IMR-90 (cell line): Measurements from ENCODE around the gene PELO. TPM values are rescaled to one million over a fixed set of nuclear protein-coding genes. Genes with fewer than 3 reads are reported as not detected.

ENCODE experiments used
- ATAC-seq: fragments of 200-7000 bp; cut with Tn5 transposase; 2 replicates; pipeline ENCODE4 v1.9.1; 2020; ENCODE audit warnings: low read depth, mild to moderate bottlenecking, moderate library complexity
- BruUV-seq: library from RNA; stranded (reverse); fragments of 400-500 nt; replicated peaks from 2 replicates; lab custom pipeline; 2021; lab: Mats Ljungman, UMichigan
- CTCF ChIA-PET: fragments of 300-600 bp; formaldehyde crosslinking; extraction: SDS; loops from one replicate; lab custom pipeline; 2021; ENCODE audit warnings: antibody characterized with exemption; lab: Yijun Ruan, JAX
- POLR2A ChIA-PET: fragments of 300-600 bp; sonication (Branson Sonifier 250); formaldehyde crosslinking; loops from one replicate; lab custom pipeline; 2022; ENCODE audit warnings: antibody characterized with exemption; ENCODE audit not compliant: unreplicated experiment; lab: Charles Lee
- DNase-seq: peaks from one replicate; pipeline ENCODE4 v3.0.0; 2013
- H2AFZ ChIP-seq: replicated peaks from 2 replicates; pipeline ENCODE3; 2013; ENCODE audit warnings: low read length, mild to moderate bottlenecking; ENCODE audit not compliant: poor library complexity
- H2AK5ac ChIP-seq: 2 replicates; pipeline ENCODE4 v1.6.1; 2013; ENCODE audit warnings: low read depth, low read length, inconsistent platforms
- H2AK9ac ChIP-seq: replicated peaks from 2 replicates; pipeline ENCODE3; 2013; ENCODE audit warnings: mild to moderate bottlenecking, low read depth, low read length, moderate library complexity; ENCODE audit not compliant: poor library complexity
- H2BK120ac ChIP-seq: 2 replicates; pipeline ENCODE4 v1.6.1; 2013; ENCODE audit warnings: low read depth, low read length, inconsistent platforms
- H2BK15ac ChIP-seq: 3 replicates; pipeline ENCODE4 v1.6.1; 2013; ENCODE audit warnings: low read depth, low read length, inconsistent platforms
- H2BK20ac ChIP-seq: 2 replicates; pipeline ENCODE4 v1.6.1; 2013; ENCODE audit warnings: low read depth, mild to moderate bottlenecking, inconsistent platforms, low read length, moderate library complexity
- H2BK5ac ChIP-seq: 2 replicates; pipeline ENCODE4 v1.6.1; 2013; ENCODE audit warnings: mild to moderate bottlenecking, low read depth, low read length, inconsistent platforms; ENCODE audit not compliant: poor library complexity, severe bottlenecking
- H3K14ac ChIP-seq: replicated peaks from 2 replicates; pipeline ENCODE4 v1.6.1; 2013; ENCODE audit warnings: low read depth, low read length, inconsistent platforms
- H3K18ac ChIP-seq: 2 replicates; pipeline ENCODE4 v1.6.1; 2013; ENCODE audit warnings: low read depth, low read length, control low read depth
- H3K23ac ChIP-seq: 2 replicates; pipeline ENCODE4 v1.6.1; 2013; ENCODE audit warnings: low read depth, low read length, inconsistent platforms
- H3K27ac ChIP-seq: 2 replicates; pipeline ENCODE4 v1.5.1; 2013; ENCODE audit warnings: mild to moderate bottlenecking, control low read depth, low read length; ENCODE audit not compliant: insufficient read depth
- H3K27me3 ChIP-seq: 2 replicates; pipeline ENCODE4 v1.6.1; 2013; ENCODE audit warnings: low read length; ENCODE audit not compliant: control insufficient read depth, insufficient read depth
- H3K36me3 ChIP-seq: 2 replicates; pipeline ENCODE4 v1.6.1; 2013; ENCODE audit warnings: low read length, mixed read lengths; ENCODE audit not compliant: control insufficient read depth, insufficient read depth
- H3K4ac ChIP-seq: 2 replicates; pipeline ENCODE4 v1.6.1; 2013; ENCODE audit warnings: low read depth, low read length, inconsistent platforms
- H3K4me1 ChIP-seq: 2 replicates; pipeline ENCODE4 v1.6.1; 2013; ENCODE audit warnings: low read length, mixed read lengths; ENCODE audit not compliant: control insufficient read depth, insufficient read depth
- H3K4me2 ChIP-seq: 2 replicates; pipeline ENCODE4 v1.6.1; 2013; ENCODE audit warnings: low read depth, mild to moderate bottlenecking, control low read depth, low read length, moderate library complexity
- H3K4me3 ChIP-seq: 2 replicates; pipeline ENCODE4 v1.5.1; 2013; ENCODE audit warnings: low read depth, mild to moderate bottlenecking, control low read depth, low read length, moderate library complexity; ENCODE audit not compliant: insufficient read depth
- H3K56ac ChIP-seq: 2 replicates; pipeline ENCODE4 v1.6.1; 2013; ENCODE audit warnings: low read length, inconsistent platforms; ENCODE audit not compliant: insufficient read depth; ENCODE audit errors: extremely low read depth
- H3K79me1 ChIP-seq, 2 experiments: 2 replicates each; pipeline ENCODE4 v1.6.1; 2013; ENCODE audit warnings: low read length in 2 of 2, inconsistent platforms in 1 of 2, low read depth in 1 of 2
- H3K9ac ChIP-seq: 2 replicates; pipeline ENCODE4 v1.6.1; 2013; ENCODE audit warnings: low read depth, low read length, control low read depth
- H3K9me1 ChIP-seq: 2 replicates; pipeline ENCODE4 v1.6.1; 2013; ENCODE audit warnings: low read length, inconsistent platforms; ENCODE audit not compliant: insufficient read depth
- H3K9me3 ChIP-seq: 2 replicates; pipeline ENCODE4 v1.6.1; 2013; ENCODE audit warnings: low read length; ENCODE audit not compliant: control insufficient read depth, insufficient read depth
- H4K20me1 ChIP-seq: 2 replicates; pipeline ENCODE4 v1.6.1; 2013; ENCODE audit warnings: low read length, inconsistent platforms; ENCODE audit not compliant: insufficient read depth
- H4K5ac ChIP-seq: 2 replicates; pipeline ENCODE4 v1.6.1; 2013; ENCODE audit warnings: mild to moderate bottlenecking, low read depth, low read length, control low read depth
- H4K8ac ChIP-seq, 2 experiments: 2 replicates each; pipeline ENCODE4 v1.6.1; 2013; ENCODE audit warnings: low read depth in 2 of 2, low read length in 2 of 2, control low read depth in 1 of 2, inconsistent platforms in 1 of 2
- H4K91ac ChIP-seq: 2 replicates; pipeline ENCODE4 v1.6.1; 2013; ENCODE audit warnings: low read depth, low read length, inconsistent platforms; ENCODE audit not compliant: insufficient read depth
- BHLHE40 ChIP-seq: fragments of 150-350 bp; IDR thresholded peaks from 2 replicates; pipeline ENCODE4 v1.6.1; 2016; ENCODE audit warnings: mild to moderate bottlenecking, low read depth, low read length
- CEBPB ChIP-seq: IDR thresholded peaks from 2 replicates; pipeline ENCODE4 v1.6.1; 2012; ENCODE audit warnings: low read depth, low read length, improper control_type of control experiment
- CHD1 ChIP-seq: IDR thresholded peaks from 2 replicates; pipeline ENCODE4 v1.6.1; 2012; ENCODE audit warnings: low read depth, low read length, improper control_type of control experiment
- FOS ChIP-seq: fragments of 150-350 bp; IDR thresholded peaks from 2 replicates; pipeline ENCODE4 v1.6.1; 2016; ENCODE audit warnings: low read depth, low read length
- MAFK ChIP-seq: IDR thresholded peaks from 2 replicates; pipeline ENCODE4 v1.6.1; 2012; ENCODE audit warnings: low read depth, low read length, improper control_type of control experiment
- MXI1 ChIP-seq: IDR thresholded peaks from 2 replicates; pipeline ENCODE4 v1.6.1; 2012; ENCODE audit warnings: low read depth, mild to moderate bottlenecking, low read length, moderate library complexity, borderline replicate concordance
- NFE2L2 ChIP-seq: fragments of 150-350 bp; IDR thresholded peaks from 2 replicates; pipeline ENCODE4 v1.6.1; 2016; ENCODE audit warnings: low read depth, mild to moderate bottlenecking, low read length
- RAD21 ChIP-seq: IDR thresholded peaks from 2 replicates; pipeline ENCODE4 v1.6.1; 2012; ENCODE audit warnings: low read length, improper control_type of control experiment
- RCOR1 ChIP-seq: IDR thresholded peaks from 2 replicates; pipeline ENCODE4 v1.6.1; 2012; ENCODE audit warnings: mild to moderate bottlenecking, low read length, improper control_type of control experiment; ENCODE audit not compliant: insufficient replicate concordance
- SMC3 ChIP-seq: fragments of 150-350 bp; IDR thresholded peaks from 2 replicates; pipeline ENCODE4 v1.6.1; 2016; ENCODE audit warnings: low read depth, mild to moderate bottlenecking, antibody characterized with exemption, low read length, moderate library complexity
- WGBS, 2 experiments: methylation state at CpG; one replicate each; pipeline versions ENCODE4 v1.1.5 to v1.1.7; 2013; ENCODE audit warnings: missing lambda C conversion rate in 2 of 2; ENCODE audit not compliant: insufficient read length in 1 of 2; ENCODE audit errors: extremely low coverage in 2 of 2; 5-methylcytosine and 5-hydroxymethylcytosine counted together
- dilution Hi-C: fragments of 300-500 bp; cut with HindIII; formaldehyde crosslinking; loops from one replicate; pipeline ENCODE4 v1.14.3; 2018; ENCODE audit warnings: low sequenced_read_pairs; ENCODE audit not compliant: unreplicated experiment
- in situ Hi-C: fragments of 300-500 bp; cut with MboI; formaldehyde crosslinking; loops from 3 replicates; pipeline ENCODE4 v1.14.3; 2019; ENCODE audit warnings: low sequenced_read_pairs, inconsistent platforms, mixed read lengths
- intact Hi-C: fragments of 100-400 bp; cut with micrococcal nuclease; formaldehyde crosslinking; loops from 2 replicates; pipeline ENCODE4 v1.10.0; 2022
- polyA plus RNA-seq, 3 experiments: library from polyadenylated mRNA; depleted of rRNA; stranded (reverse); fragments of >200 nt; gene quantifications; 2 replicates each; pipeline ENCODE4 v1.2.3, GENCODE V29; 2012; ENCODE audit warnings: low replicate concordance in 1 of 3
- total RNA-seq: library from RNA; depleted of rRNA; stranded (reverse); fragments of >200 nt; gene quantifications from 2 replicates; pipeline ENCODE4 v1.2.3, GENCODE V29; 2012
- TF ChIP-seq, protein P1 (sequence below): fragments of 150-350 bp; IDR thresholded peaks from 2 replicates; pipeline ENCODE4 v1.6.1; 2017; ENCODE audit warnings: mild to moderate bottlenecking, antibody characterized with exemption, low read length, low read depth

PELO gene
- total and polyA plus RNA-seq, 2 of the 4 experiments (the other 2 are of a cell fraction), result 42.4 to 48.9 TPM

- Histone ChIP-seq H3K79me1 (peaks cover 0 to 24% of the 10 kb centered on the region in 2 experiments; a peak in 2 of 4 replicates), H3K9me3 (no peaks in the 10 kb centered on the region), H2BK120ac (no peak overlapping the region), H3K27ac (no peak overlapping the region), H3K14ac (no peak overlapping the region), H3K4ac (no peak overlapping the region), H2BK20ac (peak overlapping the region; percentile 60; the same call in 1 of the 2 replicates), H4K91ac (no peak overlapping the region), H2BK5ac (no peak overlapping the region), H2AK5ac (no peak overlapping the region), H4K5ac (no peak overlapping the region), H2AK9ac (no peak overlapping the region), H3K4me3 (no peak overlapping the region), H4K20me1 (0 out of 2 replicates have a peak, but pooled peaks cover 5% of the 10 kb centered on the region), H3K18ac (no peak overlapping the region), H3K4me2 (no peak overlapping the region; the same call in 1 of the 2 replicates), H3K9ac (no peak overlapping the region), H3K9me1 (peaks cover 3% of the 10 kb centered on the region), H2BK15ac (no peak overlapping the region; the same call in 2 of the 3 replicates), H3K23ac (no peak overlapping the region), H4K8ac (no peak overlapping the region), H3K56ac (no peak overlapping the region), H2AFZ (no peak overlapping the region), H3K27me3 (no peaks in the 10 kb centered on the region), H3K4me1 (peaks cover 12% of the 10 kb centered on the region), H3K36me3 (peaks cover 1% of the 10 kb centered on the region; the same call in 1 of the 2 replicates)
- dilution Hi-C loops, result no loop called here
- no peak for TF ChIP-seq BHLHE40
- TF ChIP-seq CEBPB, result no peak
- TF ChIP-seq MAFK, result no peak
- TF ChIP-seq FOS, result no peak
- no peak for TF ChIP-seq MXI1
- no peak for TF ChIP-seq RAD21
- no peak for TF ChIP-seq NFE2L2
- TF ChIP-seq RCOR1, result no peak
- TF ChIP-seq, protein P1, sequence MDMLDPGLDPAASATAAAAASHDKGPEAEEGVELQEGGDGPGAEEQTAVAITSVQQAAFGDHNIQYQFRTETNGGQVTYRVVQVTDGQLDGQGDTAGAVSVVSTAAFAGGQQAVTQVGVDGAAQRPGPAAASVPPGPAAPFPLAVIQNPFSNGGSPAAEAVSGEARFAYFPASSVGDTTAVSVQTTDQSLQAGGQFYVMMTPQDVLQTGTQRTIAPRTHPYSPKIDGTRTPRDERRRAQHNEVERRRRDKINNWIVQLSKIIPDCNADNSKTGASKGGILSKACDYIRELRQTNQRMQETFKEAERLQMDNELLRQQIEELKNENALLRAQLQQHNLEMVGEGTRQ, result no peak
- TF ChIP-seq SMC3, result no peak
- TF ChIP-seq CHD1, result no peak
- ChIA-PET POLR2A (no interaction called here), CTCF (interaction anchor here (0.5 to 1.4 kb wide), 3 partner anchors 70 to 150 kb away, joined by 3 to 4 read pairs (median 3); no protein-coding TSS in a partner anchor)
- intact Hi-C loops, result loop anchor here (5.0 kb wide), 1 partner anchor 39 kb away; no protein-coding TSS in a partner anchor
- DNase-seq (peak; percentile 18), ATAC-seq (no peak)
- no CpG with 5 or more reads among the region's 4 CpGs for WGBS, 2 experiments
- in situ Hi-C loops, result no loop called here
- no TSS peak for BruUV-seq
These were observed 1.3 kb upstream of the PELO start for GRCh38 chr5:52786391-52786790.
